Kidney (tissue), 14 donors: ENCODE measurements around the gene PRAMEF12. TPM values are rescaled to one million over a fixed set of nuclear protein-coding genes. Genes with fewer than 3 reads are reported as not detected.
"Not testable (repeated sequence)": the region's sequence is repeated elsewhere in the genome, so short reads cannot be mapped to it uniquely, and the experiment has no call there.

Source experiments
- DNase-seq, 5 donors: peaks; one replicate each; pipeline ENCODE4 v3.0.0-alpha.2; 2013 to 2020
- FAIRE-seq: peaks from 2 replicates; lab custom pipeline; 2012; peaks lifted over from hg19 to GRCh38; lab: Jason Lieb, UNC
- H3K27ac ChIP-seq, 2 donors: one replicate each; pipeline ENCODE4 v1.7.0; 2013; ENCODE audit warnings: low read depth in 2 of 2, low read length in 2 of 2, inconsistent platforms in 1 of 2
- H3K27me3 ChIP-seq: one replicate; pipeline ENCODE4 v1.7.1; 2013; ENCODE audit warnings: low read length, inconsistent platforms; ENCODE audit not compliant: control insufficient read depth, insufficient read depth
- H3K36me3 ChIP-seq, 3 donors: one replicate each; pipeline versions ENCODE4 v1.7.0 to v1.7.1; 2013; ENCODE audit warnings: low read length in 3 of 3, control low read depth in 1 of 3, inconsistent platforms in 1 of 3; ENCODE audit not compliant: insufficient read depth in 3 of 3, control insufficient read depth in 2 of 3
- H3K4me1 ChIP-seq, 3 donors: one replicate each; pipeline versions ENCODE4 v1.7.0 to v1.7.1; 2013; ENCODE audit warnings: low read length in 3 of 3, inconsistent platforms in 1 of 3, low read depth in 1 of 3; ENCODE audit not compliant: control insufficient read depth in 2 of 3, insufficient read depth in 2 of 3
- H3K4me3 ChIP-seq, 3 donors: one replicate each; pipeline versions ENCODE4 v1.7.0 to v1.8.1; 2013; ENCODE audit warnings: low read length in 3 of 3, control low read depth in 1 of 3, inconsistent platforms in 1 of 3
- H3K9ac ChIP-seq, 3 donors: one replicate each; pipeline versions ENCODE4 v1.7.0 to v1.7.1; 2013; ENCODE audit warnings: low read length in 3 of 3, control low read depth in 1 of 3, inconsistent platforms in 1 of 3
- H3K9me3 ChIP-seq, 3 donors: one replicate each; pipeline versions ENCODE4 v1.7.0 to v1.7.1; 2013; ENCODE audit warnings: low read length in 3 of 3, control low read depth in 1 of 3, inconsistent platforms in 1 of 3; ENCODE audit not compliant: control insufficient read depth in 2 of 3, insufficient read depth in 1 of 3
- CTCF ChIP-seq: IDR thresholded peaks from 3 replicates; pipeline ENCODE4 v1.5.1; 2012; ENCODE audit warnings: mild to moderate bottlenecking, moderate library complexity, borderline replicate concordance; ENCODE audit not compliant: insufficient read depth; ENCODE audit errors: extremely low read depth
- intact Hi-C: fragments of 100-400 bp; cut with DNase I; formaldehyde crosslinking; loops from one replicate; pipeline ENCODE4 v1.11.1; 2022
- polyA plus RNA-seq: library from polyadenylated mRNA; stranded (reverse); fragments of 350-450 nt; fragmentation: Illumina TruSeq; extraction: RNeasy Lipid Tissue Mini Kit (QIAGEN cat#74804); gene quantifications from one replicate; pipeline ENCODE4 v1.2.3, GENCODE V29; 2014; ENCODE audit warnings: low read depth, low replicate concordance; ENCODE audit not compliant: insufficient read depth
- total RNA-seq: library from RNA; stranded (reverse); fragmentation: NEBNext Ultra II Directional; extraction: Animal tissue kit (Norgen Biotek cat#: 25700); gene quantifications from one replicate; pipeline ENCODE4 v1.2.1, GENCODE V29; 2021
- donor health status: control.
- donor health status: control.
- donor health status: control.
- donor health status: control.
- donor health status: control.
- donor health status: DM: yes; HTN: yes; CAD: no.
- donor health status: Normal renal cell carcinoma (clear cell type).

PRAMEF12 gene
- total and polyA plus RNA-seq, 2 donors from 2014 or later, result not detected

DNA sequence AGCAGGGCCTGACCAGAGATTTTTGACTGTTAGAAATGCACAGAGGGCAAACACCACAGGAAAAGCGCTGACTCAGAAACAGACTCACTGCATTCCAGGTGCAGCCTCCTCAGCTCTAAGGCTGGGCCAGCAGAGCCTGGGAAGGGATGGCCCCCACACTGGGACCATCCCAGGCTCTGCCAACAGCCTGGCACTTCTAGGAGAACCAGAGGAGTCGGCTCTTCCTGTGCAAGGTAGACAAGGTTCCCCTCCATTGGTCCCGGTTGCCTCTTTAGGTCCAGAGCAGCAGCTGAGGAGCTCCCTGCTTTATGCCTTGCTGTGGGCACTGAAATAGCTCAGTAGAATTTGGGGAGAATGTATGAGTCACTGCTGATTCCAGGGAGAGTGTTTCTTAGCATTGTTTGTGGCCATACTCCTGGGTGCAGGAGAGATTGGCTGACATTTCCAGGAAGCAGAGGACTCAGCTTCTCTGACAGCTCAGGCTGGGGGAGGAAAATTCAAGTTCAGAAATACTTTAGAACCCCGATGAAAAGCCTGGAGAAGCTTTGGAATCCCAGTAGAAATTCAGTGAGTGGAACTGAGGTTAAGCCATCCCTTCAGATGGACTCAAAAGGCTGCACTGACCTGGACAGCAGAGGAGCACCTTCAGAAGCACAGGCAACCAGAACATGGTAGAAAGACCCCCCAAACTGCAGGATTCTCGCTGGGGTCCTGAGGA is 37.3 kb downstream of the PRAMEF12 start:
- no peak for DNase-seq
- H3K4me3 ChIP-seq, result no peak overlapping the region
- H3K9ac ChIP-seq, result no peak overlapping the region
- H3K4me1 ChIP-seq, result no peaks in the 10 kb centered on the region
- H3K27me3 ChIP-seq, result no peaks in the 10 kb centered on the region
- intact Hi-C loops, result no loop called here
- TF ChIP-seq CTCF, result no peak
- H3K36me3 ChIP-seq, result no peaks in the 10 kb centered on the region
- no peak for FAIRE-seq
- no peaks in the 10 kb centered on the region for H3K9me3 ChIP-seq
- H3K27ac ChIP-seq, result no peak overlapping the region

DNA sequence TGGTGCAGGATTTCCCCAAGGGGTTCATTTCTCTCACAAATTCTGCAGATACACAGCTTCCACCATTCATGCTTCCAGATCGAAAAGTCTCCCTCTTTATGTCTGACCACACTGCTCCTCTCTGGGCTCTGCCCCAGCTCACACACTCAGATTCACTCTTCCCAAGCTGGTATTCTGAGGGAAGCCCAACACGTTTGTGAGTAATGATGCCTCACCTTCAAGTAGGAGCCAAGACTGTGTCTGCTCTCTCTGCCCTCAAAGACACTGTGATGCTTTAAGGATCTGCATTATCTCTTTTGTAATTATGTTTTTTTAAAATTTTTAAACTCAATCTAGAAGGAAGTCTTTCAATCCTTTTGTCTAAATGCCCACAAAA is 37.9 kb downstream of the PRAMEF12 start:
- DNase-seq (no peak), FAIRE-seq (no peak)
- intact Hi-C loops, result no loop called here
- Histone ChIP-seq H3K9ac (no peak overlapping the region), H3K27ac (no peak overlapping the region), H3K4me3 (no peak overlapping the region), H3K4me1 (no peaks in the 10 kb centered on the region), H3K36me3 (no peaks in the 10 kb centered on the region), H3K9me3 (no peaks in the 10 kb centered on the region), H3K27me3 (no peaks in the 10 kb centered on the region)
- TF ChIP-seq CTCF, result no peak

DNA sequence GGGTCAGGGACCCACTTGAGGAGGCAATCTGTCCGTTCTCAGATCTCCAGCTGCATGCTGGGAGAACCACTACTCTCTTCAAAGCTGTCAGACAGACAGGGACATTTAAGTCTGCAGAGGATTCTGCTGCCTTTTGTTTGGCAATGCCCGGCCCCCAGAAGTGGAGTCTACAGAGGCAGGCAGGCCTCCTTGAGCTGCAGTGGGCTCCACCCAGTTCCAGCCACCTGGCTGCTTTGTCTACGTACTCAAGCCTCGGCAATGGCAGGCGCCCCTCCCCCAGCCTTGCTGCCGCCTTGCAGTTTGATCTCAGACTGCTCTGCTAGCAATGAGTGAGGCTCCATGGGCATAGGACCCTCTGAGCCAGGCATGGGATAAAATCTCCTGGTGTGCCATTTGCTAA is 45.5 kb downstream of the PRAMEF12 start:
- not testable (repeated sequence) for DNase-seq

More for the DNA sequence above, 45.5 kb downstream of the PRAMEF12 start:
- FAIRE-seq, H3K9me3 ChIP-seq, intact Hi-C loops, H3K27ac ChIP-seq, H3K9ac ChIP-seq, H3K36me3 ChIP-seq, H3K4me3 ChIP-seq, H3K4me1 ChIP-seq, H3K27me3 ChIP-seq: not testable (repeated sequence)

Other genes with a start within 250 kb of the PRAMEF12 start
- 44.8 TPM for gene DHRS3, start 155.5 kb upstream of the PRAMEF12 start, total RNA-seq
- 97.1 TPM for gene DHRS3, start 155.5 kb upstream of the PRAMEF12 start, polyA plus RNA-seq
- 0.16 TPM for gene AADACL4, start 129.7 kb upstream of the PRAMEF12 start, total RNA-seq
- 0.58 TPM for gene AADACL4, start 129.7 kb upstream of the PRAMEF12 start, polyA plus RNA-seq
- not detected for gene AADACL3, start 57.6 kb upstream of the PRAMEF12 start, total RNA-seq
- gene AADACL3, start 57.6 kb upstream of the PRAMEF12 start, polyA plus RNA-seq, result not detected
- not detected for gene CFAP107, start 27.5 kb upstream of the PRAMEF12 start, total RNA-seq
- not detected for gene CFAP107, start 27.5 kb upstream of the PRAMEF12 start, polyA plus RNA-seq
- not detected for gene PRAMEF1, start 17.7 kb downstream of the PRAMEF12 start, total RNA-seq
- not detected for gene PRAMEF1, start 17.7 kb downstream of the PRAMEF12 start, polyA plus RNA-seq
- not detected for gene PRAMEF11, start 57.7 kb downstream of the PRAMEF12 start, total RNA-seq
- gene PRAMEF11, start 57.7 kb downstream of the PRAMEF12 start, polyA plus RNA-seq, result not detected
- gene HNRNPCL1, start 75.0 kb downstream of the PRAMEF12 start, total RNA-seq, result not detected
- not detected for gene HNRNPCL1, start 75.0 kb downstream of the PRAMEF12 start, polyA plus RNA-seq
- not detected for gene PRAMEF2, start 83.3 kb downstream of the PRAMEF12 start, total RNA-seq
- not detected for gene PRAMEF2, start 83.3 kb downstream of the PRAMEF12 start, polyA plus RNA-seq
- gene PRAMEF4, start 112.5 kb downstream of the PRAMEF12 start, total RNA-seq, result not detected
- gene PRAMEF4, start 112.5 kb downstream of the PRAMEF12 start, polyA plus RNA-seq, result not detected
- not detected for gene PRAMEF10, start 124.5 kb downstream of the PRAMEF12 start, total RNA-seq
- not detected for gene PRAMEF10, start 124.5 kb downstream of the PRAMEF12 start, polyA plus RNA-seq
- gene PRAMEF7, start 142.9 kb downstream of the PRAMEF12 start, total RNA-seq, result not detected
- not detected for gene PRAMEF7, start 142.9 kb downstream of the PRAMEF12 start, polyA plus RNA-seq
- gene PRAMEF6, start 173.8 kb downstream of the PRAMEF12 start, total RNA-seq, result not detected
- not detected for gene PRAMEF6, start 173.8 kb downstream of the PRAMEF12 start, polyA plus RNA-seq